ENCODE results near the gene BABAM2.

DNA sequence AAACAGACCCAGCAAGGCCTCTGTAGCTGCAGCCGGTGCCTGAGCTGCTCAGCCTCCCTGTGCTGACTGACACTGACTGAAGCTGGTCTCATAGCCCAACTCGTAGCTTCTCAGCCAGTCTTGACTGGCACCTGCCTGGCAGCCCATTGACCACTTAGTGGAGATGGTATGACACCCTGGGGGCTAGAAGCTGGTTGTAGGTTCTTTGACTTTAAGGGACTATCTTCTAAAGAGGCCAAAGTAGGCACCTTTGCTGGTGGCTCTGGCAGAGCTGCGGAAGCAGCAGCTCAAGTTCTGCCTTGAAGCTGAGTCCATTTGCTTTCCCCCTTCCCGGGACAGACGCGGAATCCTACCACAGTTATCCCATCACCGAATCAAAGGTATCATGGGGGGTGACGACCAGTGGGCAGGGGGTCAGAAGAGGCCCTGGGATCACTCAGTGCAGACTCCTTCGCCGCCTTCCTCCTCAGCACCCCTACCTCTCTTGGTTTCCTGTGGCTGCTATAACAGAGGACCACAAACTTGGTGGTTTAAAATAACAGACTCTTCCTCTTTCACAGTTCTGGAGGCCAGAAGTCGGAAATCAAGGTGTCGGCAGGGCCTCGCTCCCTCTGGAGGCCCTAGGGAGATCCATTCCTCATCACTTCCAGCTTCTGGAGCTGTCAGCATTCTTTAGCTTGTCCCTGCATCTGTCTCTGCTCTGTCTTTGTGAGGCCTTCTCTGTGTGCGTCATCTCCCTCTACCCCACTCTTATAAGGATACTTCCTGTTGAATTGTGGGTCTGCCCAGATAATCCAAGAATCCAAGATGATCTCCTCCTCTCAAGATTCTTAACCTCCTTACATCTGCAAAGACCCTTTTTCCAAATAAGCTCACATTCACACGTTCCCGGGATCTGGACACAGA, 488.4 kb downstream of the BABAM2 start:
- TF ChIP-seq, protein P1, sequence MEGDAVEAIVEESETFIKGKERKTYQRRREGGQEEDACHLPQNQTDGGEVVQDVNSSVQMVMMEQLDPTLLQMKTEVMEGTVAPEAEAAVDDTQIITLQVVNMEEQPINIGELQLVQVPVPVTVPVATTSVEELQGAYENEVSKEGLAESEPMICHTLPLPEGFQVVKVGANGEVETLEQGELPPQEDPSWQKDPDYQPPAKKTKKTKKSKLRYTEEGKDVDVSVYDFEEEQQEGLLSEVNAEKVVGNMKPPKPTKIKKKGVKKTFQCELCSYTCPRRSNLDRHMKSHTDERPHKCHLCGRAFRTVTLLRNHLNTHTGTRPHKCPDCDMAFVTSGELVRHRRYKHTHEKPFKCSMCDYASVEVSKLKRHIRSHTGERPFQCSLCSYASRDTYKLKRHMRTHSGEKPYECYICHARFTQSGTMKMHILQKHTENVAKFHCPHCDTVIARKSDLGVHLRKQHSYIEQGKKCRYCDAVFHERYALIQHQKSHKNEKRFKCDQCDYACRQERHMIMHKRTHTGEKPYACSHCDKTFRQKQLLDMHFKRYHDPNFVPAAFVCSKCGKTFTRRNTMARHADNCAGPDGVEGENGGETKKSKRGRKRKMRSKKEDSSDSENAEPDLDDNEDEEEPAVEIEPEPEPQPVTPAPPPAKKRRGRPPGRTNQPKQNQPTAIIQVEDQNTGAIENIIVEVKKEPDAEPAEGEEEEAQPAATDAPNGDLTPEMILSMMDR (IDR thresholded peaks at IDR 0.05; ENCODE audit: insufficient read depth, low read length, poor library complexity, severe bottlenecking), result no peak
- TF ChIP-seq EZH2phosphoT487 (conservative IDR thresholded peaks at IDR 0.05; ENCODE audit: low read length), result no peak

Data from SU-DHL-6 (cell line).